Measurements from ENCODE around the gene SHROOM2. TPM values are rescaled to one million over a fixed set of nuclear protein-coding genes. Genes with fewer than 3 reads are reported as not detected.

The SHROOM2 gene
- total RNA-seq, 1 experiment from 2014 or later = 8.5 TPM

- peak; percentile 72 for DNase-seq (ENCODE audit: low read depth)
These were observed 111.5 kb downstream of the SHROOM2 start for GRCh38 chrX:9897761-9898161.

GRCh38 chrX:9899640-9900111, 113.4 kb downstream of the SHROOM2 start:
- DNase-seq (ENCODE audit: low read depth) = peak; percentile 13

- peak; percentile 70 for DNase-seq (ENCODE audit: low read depth)
These were observed 116.4 kb downstream of the SHROOM2 start for GRCh38 chrX:9902656-9903055.

- DNase-seq (ENCODE audit: low read depth) = no peak
These were observed 116.9 kb downstream of the SHROOM2 start for GRCh38 chrX:9903146-9903545.

- no peak for DNase-seq (ENCODE audit: low read depth)
These were observed 119.1 kb downstream of the SHROOM2 start for GRCh38 chrX:9905288-9905687.

GRCh38 chrX:9905721-9906120, 119.5 kb downstream of the SHROOM2 start:
- no peak for DNase-seq (ENCODE audit: low read depth)

GRCh38 chrX:9906919-9907318, 120.7 kb downstream of the SHROOM2 start:
- DNase-seq (ENCODE audit: low read depth) = no peak

- peak; percentile 85 for DNase-seq (ENCODE audit: low read depth)
These were observed 121.6 kb downstream of the SHROOM2 start for GRCh38 chrX:9907645-9908387.

GRCh38 chrX:9909254-9909653, 123.0 kb downstream of the SHROOM2 start:
- DNase-seq (ENCODE audit: low read depth) = no peak

- peak; percentile 56 for DNase-seq (ENCODE audit: low read depth)
These were observed 125.3 kb downstream of the SHROOM2 start for GRCh38 chrX:9911487-9911886.

- no peak for DNase-seq (ENCODE audit: low read depth)
These were observed 126.3 kb downstream of the SHROOM2 start for GRCh38 chrX:9912351-9913145.

- DNase-seq (ENCODE audit: low read depth) = peak; percentile 46
These were observed 126.9 kb downstream of the SHROOM2 start for GRCh38 chrX:9913146-9913433.

GRCh38 chrX:9917861-9918260, 131.6 kb downstream of the SHROOM2 start:
- no peak for DNase-seq (ENCODE audit: low read depth)

- DNase-seq (ENCODE audit: low read depth) = no peak
These were observed 133.5 kb downstream of the SHROOM2 start for GRCh38 chrX:9919632-9920172.

GRCh38 chrX:9921407-9921806, 135.2 kb downstream of the SHROOM2 start:
- DNase-seq (ENCODE audit: low read depth) = no peak

- DNase-seq (ENCODE audit: low read depth) = no peak
These were observed 137.1 kb downstream of the SHROOM2 start for GRCh38 chrX:9923357-9923756.

- DNase-seq (ENCODE audit: low read depth) = no peak
These were observed 139.8 kb downstream of the SHROOM2 start for GRCh38 chrX:9926002-9926401.

GRCh38 chrX:9927698-9928482, 141.7 kb downstream of the SHROOM2 start:
- no peak for DNase-seq (ENCODE audit: low read depth)

GRCh38 chrX:9935436-9935835, 149.2 kb downstream of the SHROOM2 start:
- DNase-seq (ENCODE audit: low read depth) = no peak

GRCh38 chrX:9937761-9938160, 151.5 kb downstream of the SHROOM2 start:
- no peak for DNase-seq (ENCODE audit: low read depth)

- DNase-seq (ENCODE audit: low read depth) = no peak
These were observed 152.3 kb downstream of the SHROOM2 start for GRCh38 chrX:9938516-9938915.

- peak; percentile 79 for DNase-seq (ENCODE audit: low read depth)
These were observed 154.2 kb downstream of the SHROOM2 start for GRCh38 chrX:9940421-9940820.
